OCI-LY7 (cell line): ENCODE data around the gene TOP2A.

Source experiments
- EZH2phosphoT487 ChIP-seq: fragments of 200-600 bp; sonication (generic); IDR thresholded peaks from 2 replicates; pipeline ENCODE4 v1.6.1; 2018; ENCODE audit warnings: low read depth, borderline replicate concordance, mild to moderate bottlenecking, mixed run types, antibody characterized with exemption, low read length, moderate library complexity, mixed read lengths
- TF ChIP-seq, protein P1 (sequence below): fragments of 200-600 bp; sonication (generic); conservative IDR thresholded peaks from 2 replicates; pipeline ENCODE4 v1.5.1; 2014; ENCODE audit warnings: mild to moderate bottlenecking, antibody characterized with exemption, low read length, moderate library complexity, mixed read lengths

DNA sequence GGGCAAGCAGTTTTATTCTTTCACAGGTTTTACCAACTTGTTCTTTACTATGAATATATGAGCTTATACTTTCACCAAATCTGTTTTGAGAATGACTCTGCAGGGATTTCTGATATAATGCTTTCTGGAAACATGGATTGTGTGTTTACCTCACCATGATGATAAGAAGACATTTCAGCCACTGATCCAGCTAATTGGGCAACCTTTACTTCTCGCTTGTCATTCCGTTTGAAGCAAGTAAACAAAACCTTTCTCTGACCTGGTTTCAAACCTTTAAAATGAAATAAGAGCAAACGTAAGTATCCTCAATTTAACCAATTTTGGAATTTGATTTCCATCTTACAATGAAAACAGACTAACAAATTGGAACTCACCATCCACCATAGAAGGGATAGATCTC is 13.7 kb downstream of the TOP2A start:
- TF ChIP-seq, protein P1, sequence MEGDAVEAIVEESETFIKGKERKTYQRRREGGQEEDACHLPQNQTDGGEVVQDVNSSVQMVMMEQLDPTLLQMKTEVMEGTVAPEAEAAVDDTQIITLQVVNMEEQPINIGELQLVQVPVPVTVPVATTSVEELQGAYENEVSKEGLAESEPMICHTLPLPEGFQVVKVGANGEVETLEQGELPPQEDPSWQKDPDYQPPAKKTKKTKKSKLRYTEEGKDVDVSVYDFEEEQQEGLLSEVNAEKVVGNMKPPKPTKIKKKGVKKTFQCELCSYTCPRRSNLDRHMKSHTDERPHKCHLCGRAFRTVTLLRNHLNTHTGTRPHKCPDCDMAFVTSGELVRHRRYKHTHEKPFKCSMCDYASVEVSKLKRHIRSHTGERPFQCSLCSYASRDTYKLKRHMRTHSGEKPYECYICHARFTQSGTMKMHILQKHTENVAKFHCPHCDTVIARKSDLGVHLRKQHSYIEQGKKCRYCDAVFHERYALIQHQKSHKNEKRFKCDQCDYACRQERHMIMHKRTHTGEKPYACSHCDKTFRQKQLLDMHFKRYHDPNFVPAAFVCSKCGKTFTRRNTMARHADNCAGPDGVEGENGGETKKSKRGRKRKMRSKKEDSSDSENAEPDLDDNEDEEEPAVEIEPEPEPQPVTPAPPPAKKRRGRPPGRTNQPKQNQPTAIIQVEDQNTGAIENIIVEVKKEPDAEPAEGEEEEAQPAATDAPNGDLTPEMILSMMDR, result no peak
- no peak for TF ChIP-seq EZH2phosphoT487
